ENCODE results near the gene MCM6.
"Not testable (repeated sequence)": the region's sequence is repeated elsewhere in the genome, so short reads cannot be mapped to it uniquely, and the experiment has no call there.

MCM6 gene

GRCh38 chr2:135818937-135819610 is 57.2 kb downstream of the MCM6 start:
- DNase-seq: peak; percentile 74 to 79

DNA sequence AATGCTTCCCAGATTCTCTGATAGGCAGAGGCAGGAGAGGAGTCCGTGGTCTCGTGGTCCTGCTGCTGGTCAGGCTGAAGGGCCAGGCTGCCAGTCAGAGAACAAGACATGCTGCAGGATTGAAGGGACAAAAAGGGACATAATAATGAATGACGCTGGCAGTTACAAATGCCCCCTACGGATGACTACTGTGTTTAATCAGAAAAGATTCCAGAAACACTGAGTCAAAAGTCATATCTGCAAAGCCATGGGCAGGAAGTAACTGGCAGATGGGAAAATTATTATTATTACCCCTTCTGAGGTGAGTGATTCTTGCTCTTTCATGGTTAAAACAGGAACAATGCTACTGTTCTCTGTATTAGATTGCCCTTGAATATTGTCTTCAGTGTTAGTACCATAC is 58.3 kb downstream of the MCM6 start:
- DNase-seq: no peak

- no peak for DNase-seq
Observed at GRCh38 chr2:135817466-135817865, 58.8 kb downstream of the MCM6 start.

GRCh38 chr2:135815269-135815668 is 61.0 kb downstream of the MCM6 start:
- DNase-seq: no peak

- no peak for DNase-seq
Observed at GRCh38 chr2:135812907-135813511, 63.2 kb downstream of the MCM6 start.

DNA sequence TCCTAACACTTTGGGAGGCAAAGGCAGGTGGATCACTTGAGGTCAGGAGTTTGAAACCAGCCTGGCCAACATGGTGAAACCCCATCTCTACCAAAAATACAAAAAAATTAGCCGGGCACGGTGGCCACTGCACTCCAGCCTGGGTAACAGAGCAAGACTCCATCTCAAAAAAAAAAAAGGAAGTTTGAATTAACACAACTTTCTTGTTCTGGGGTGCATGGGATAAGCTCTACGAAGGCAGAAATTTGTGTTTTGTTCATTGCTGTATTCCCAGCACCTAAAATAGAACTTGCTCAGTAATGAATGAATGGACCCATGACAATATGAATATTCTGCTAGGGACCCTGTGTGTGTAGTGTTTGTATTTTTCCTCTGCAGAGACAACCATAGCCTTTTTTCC is 68.4 kb downstream of the MCM6 start:
- not testable (repeated sequence) for DNase-seq

- no peak for DNase-seq
Observed at GRCh38 chr2:135803278-135803677, 73.0 kb downstream of the MCM6 start.

DNA sequence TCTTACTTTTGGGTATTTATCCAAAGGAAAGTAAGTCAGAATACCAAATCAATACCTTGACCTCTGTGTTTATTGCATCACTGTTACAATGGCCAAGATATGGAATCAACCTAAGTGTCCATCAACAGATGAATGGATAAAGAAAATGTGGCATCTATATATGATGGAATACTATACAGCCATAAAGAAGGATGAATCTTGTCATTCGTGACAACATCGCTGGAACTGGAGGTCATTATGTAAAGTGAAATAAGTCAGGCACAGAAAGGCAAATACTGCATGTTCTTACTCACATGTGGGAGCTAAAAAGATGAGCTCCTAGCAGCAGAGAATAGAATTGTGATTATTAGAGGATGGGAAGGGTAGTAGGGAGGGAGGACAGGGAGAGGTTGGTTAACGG is 73.9 kb downstream of the MCM6 start:
- no peak for DNase-seq

GRCh38 chr2:135800513-135801460 is 75.5 kb downstream of the MCM6 start:
- no peak for DNase-seq

- no peak for DNase-seq
Observed at GRCh38 chr2:135799738-135800137, 76.5 kb downstream of the MCM6 start.

GRCh38 chr2:135798762-135799161 is 77.5 kb downstream of the MCM6 start:
- DNase-seq: no peak

- DNase-seq: no peak
Observed at GRCh38 chr2:135798275-135798705, 78.0 kb downstream of the MCM6 start.

GRCh38 chr2:135797497-135798274 is 78.6 kb downstream of the MCM6 start:
- peak; percentile 86 to 88 for DNase-seq

DNA sequence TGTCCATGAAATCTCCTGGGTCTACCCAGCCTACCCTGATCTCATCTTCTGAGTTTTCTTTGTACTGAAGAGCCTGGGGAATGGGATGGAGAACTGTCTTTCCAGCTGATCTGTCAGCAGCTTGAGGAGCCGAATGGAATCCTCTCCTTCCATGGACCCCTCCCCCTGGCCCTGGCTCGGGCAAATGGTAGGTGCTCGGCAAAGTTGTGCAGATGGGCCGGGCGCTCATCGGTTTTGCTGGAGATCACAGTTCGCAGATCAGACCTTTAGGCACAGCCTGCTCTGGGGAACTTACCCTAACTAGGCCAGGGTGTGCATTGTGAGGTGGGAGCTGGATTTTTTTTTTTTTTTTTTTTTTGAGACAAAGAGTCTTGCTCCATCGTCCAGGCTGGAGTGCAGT is 79.6 kb downstream of the MCM6 start:
- no peak for DNase-seq

DNA sequence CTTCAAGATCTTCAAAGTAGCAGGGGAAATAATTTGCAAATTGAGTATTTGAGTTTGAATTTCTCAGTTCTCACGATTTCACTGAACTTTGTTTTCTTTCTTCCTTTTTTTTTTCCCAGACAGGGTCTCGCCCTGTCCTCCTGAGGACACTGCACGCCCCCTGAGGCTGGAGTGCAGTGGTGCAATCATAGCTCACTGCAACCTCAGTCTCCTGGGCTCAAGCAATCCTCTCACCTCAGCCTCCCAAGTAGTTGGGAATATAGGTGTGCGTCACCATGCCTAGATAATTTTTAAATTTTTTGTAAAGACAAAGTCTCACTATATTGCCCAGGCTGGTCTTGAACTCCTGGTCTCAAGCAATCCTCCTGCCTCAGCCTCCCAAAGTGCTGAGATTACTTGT is 80.6 kb downstream of the MCM6 start:
- not testable (repeated sequence) for DNase-seq

GRCh38 chr2:135792401-135793150 is 83.7 kb downstream of the MCM6 start:
- DNase-seq: no peak

GRCh38 chr2:135791418-135792190 is 84.6 kb downstream of the MCM6 start:
- no peak for DNase-seq

DNA sequence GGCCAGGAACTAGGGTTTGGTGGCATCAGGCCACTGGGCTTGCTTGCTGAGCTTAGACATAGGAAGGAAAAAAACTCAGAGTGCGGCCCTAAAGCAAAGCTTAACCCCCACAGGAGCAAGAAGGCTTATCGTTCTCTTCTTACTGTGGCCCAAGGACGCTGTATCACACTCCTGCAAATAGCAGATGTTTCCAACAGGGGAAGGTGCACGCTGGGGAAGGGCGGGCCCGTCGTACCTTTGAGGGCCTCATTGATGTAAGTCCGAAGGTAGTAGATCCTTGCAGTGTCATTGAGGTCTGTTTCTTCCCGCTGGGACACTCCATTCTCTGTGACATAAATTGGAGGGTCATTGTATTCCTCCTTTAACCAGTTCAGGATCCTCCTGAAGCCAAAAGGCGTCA is 85.8 kb downstream of the MCM6 start:
- DNase-seq: no peak

Measured in activated T-cell treated with anti-CD3 and anti-CD28 coated beads, Interleukin-2, amount 50 U/mL, for 48 hours (primary cell).